ENCODE results near the gene RAX2.
"Not testable (repeated sequence)": the region's sequence is repeated elsewhere in the genome, so short reads cannot be mapped to it uniquely, and the experiment has no call there.

RAX2 gene

GRCh38 chr19:3762501-3763459 is 9.2 kb downstream of the RAX2 start, which contains the start of gene MRPL54:
Gene MRPL54, plus strand, starts transcription at chr19:3762682. Its CDS starts 19 bp downstream, at chr19:3762701.
- peak; percentile 99 for DNase-seq
- Mint-ChIP-seq H3K4me3 (peak within 1 kb of the TSS; percentile 98), H3K27me3 (peaks cover 2% of the 10 kb centered on the region), H3K9me3 (no peaks in the 10 kb centered on the region), H3K36me3 (ENCODE audit: low read depth) (peaks cover 57% of the 10 kb centered on the region), H3K4me1 (ENCODE audit: low read depth) (peaks cover 46% of the 10 kb centered on the region), H3K27ac (peak within 1 kb of the TSS; percentile 99)

GRCh38 chr19:3762130-3762473 is 9.9 kb downstream of the RAX2 start:
- H3K36me3 Mint-ChIP-seq (ENCODE audit: low read depth) = peaks cover 58% of the 10 kb centered on the region
- no peak for DNase-seq
- peaks cover 2% of the 10 kb centered on the region for H3K27me3 Mint-ChIP-seq
- H3K4me1 Mint-ChIP-seq (ENCODE audit: low read depth) = peaks cover 49% of the 10 kb centered on the region
- no peaks in the 10 kb centered on the region for H3K9me3 Mint-ChIP-seq
- peak overlapping the region; percentile 99 for H3K27ac Mint-ChIP-seq
- peak overlapping the region; percentile 98 for H3K4me3 Mint-ChIP-seq

GRCh38 chr19:3761382-3762129 is 10.5 kb downstream of the RAX2 start, which contains the start of gene APBA3:
Gene APBA3, minus strand, starts transcription at chr19:3761692. Its CDS starts 1,428 bp downstream, at chr19:3760264.
- peak within 1 kb of the TSS; percentile 99 for H3K27ac Mint-ChIP-seq
- no peaks in the 10 kb centered on the region for H3K9me3 Mint-ChIP-seq
- H3K36me3 Mint-ChIP-seq (ENCODE audit: low read depth) = peaks cover 59% of the 10 kb centered on the region
- peak; percentile 99 for DNase-seq
- H3K27me3 Mint-ChIP-seq = peaks cover 2% of the 10 kb centered on the region
- H3K4me3 Mint-ChIP-seq = peak within 1 kb of the TSS; percentile 98
- peaks cover 49% of the 10 kb centered on the region for H3K4me1 Mint-ChIP-seq (ENCODE audit: low read depth)

- no peaks in the 10 kb centered on the region for H3K9me3 Mint-ChIP-seq
- peaks cover 56% of the 10 kb centered on the region for H3K36me3 Mint-ChIP-seq (ENCODE audit: low read depth)
- no peak for DNase-seq
- peak overlapping the region; percentile 98 for H3K4me3 Mint-ChIP-seq
- peak overlapping the region; percentile 96 for H3K27ac Mint-ChIP-seq
- peaks cover 2% of the 10 kb centered on the region for H3K27me3 Mint-ChIP-seq
- H3K4me1 Mint-ChIP-seq (ENCODE audit: low read depth) = peaks cover 46% of the 10 kb centered on the region
Observed at GRCh38 chr19:3760871-3761361, 11.1 kb downstream of the RAX2 start.

DNA sequence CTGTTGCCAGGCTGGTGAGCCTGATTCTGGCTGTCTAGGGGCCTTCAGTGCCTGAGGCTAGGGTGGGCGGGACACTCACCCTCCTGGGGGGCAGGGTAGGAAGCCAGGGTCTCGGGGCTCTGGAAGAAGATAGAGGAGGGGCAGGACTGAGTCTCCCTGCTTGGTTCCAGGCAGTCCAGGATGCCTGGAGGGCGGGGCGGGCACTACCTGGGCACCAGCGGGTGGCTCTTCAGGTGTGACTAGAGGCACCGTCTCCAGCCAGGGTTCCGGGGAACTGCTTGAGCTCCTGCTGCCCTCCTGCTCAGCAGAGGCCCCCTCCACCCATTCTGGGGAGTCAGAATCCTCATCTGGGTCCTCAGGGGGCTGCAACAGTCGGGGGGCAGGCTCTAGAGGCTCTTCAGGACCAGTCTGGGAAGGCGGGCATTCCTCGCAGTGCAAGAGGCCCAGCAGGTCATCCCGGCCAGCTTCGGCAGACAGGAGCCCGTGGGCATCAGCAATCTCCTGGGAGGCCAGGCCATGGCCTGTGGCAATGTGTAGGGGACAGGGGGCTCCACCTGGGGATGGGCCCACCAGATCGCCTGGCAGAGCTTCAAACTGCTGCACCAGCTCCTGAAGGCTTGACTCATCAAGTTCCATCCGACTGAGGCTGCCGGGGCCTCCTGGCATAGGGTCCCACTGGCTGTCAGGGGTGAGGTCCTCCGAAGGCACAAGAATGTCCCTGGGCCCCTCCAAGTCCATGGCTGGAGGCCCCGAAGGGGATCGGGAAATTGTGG is 12.4 kb downstream of the RAX2 start:
- H3K27ac Mint-ChIP-seq = peak overlapping the region; percentile 96

DNA sequence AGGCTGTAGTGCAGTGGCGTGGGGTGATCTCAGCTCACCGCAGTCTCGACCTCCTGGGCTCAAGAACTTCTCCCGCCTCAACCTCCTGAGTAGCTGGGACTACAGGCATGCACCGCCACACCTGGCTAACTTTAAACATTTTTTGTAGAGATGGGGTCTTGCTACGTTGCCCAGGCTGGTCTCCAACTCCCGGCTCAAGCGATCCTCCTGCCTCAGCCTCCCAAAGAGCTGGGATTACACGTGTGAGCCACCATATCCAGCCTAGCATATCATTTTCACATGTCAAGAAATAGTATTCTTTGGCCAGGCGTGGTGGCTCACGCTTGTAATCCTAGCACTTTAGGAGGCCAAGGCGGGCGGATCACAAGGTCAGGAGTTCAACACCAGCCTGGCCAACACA is 13.7 kb downstream of the RAX2 start:
- Mint-ChIP-seq H3K4me1 (ENCODE audit: low read depth) (peaks cover 55% of the 10 kb centered on the region), H3K36me3 (ENCODE audit: low read depth) (peaks cover 68% of the 10 kb centered on the region)
- H3K27ac Mint-ChIP-seq, DNase-seq, H3K27me3 Mint-ChIP-seq, H3K4me3 Mint-ChIP-seq, H3K9me3 Mint-ChIP-seq: not testable (repeated sequence)

More for the DNA sequence above, 12.4 kb downstream of the RAX2 start:
- Mint-ChIP-seq H3K4me1 (ENCODE audit: low read depth) (peaks cover 55% of the 10 kb centered on the region), H3K4me3 (peak overlapping the region; percentile 98), H3K36me3 (ENCODE audit: low read depth) (peaks cover 60% of the 10 kb centered on the region), H3K27me3 (peaks cover 2% of the 10 kb centered on the region), H3K9me3 (no peaks in the 10 kb centered on the region)
- DNase-seq = no peak

DNA sequence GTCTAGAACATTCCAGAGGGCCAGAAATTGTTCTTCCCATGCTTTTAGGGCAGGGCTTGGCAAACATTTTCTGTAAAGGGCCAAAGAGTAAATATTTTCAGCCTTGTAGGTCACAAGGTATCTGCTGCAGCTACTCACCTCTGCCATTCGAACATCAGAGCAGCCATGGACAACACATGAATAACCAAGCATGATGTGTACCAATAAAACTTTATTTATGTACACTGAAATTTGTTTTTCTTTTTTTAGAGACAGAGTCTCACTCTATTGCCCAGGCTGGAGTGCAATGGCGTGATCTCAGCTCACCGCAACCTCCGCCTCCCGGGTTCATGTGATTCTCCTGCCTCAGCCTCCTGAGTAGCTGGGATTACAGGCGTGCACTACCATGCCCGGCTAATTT is 14.3 kb downstream of the RAX2 start:
- Mint-ChIP-seq H3K4me1 (ENCODE audit: low read depth) (peaks cover 49% of the 10 kb centered on the region), H3K36me3 (ENCODE audit: low read depth) (peaks cover 67% of the 10 kb centered on the region)
- not testable (repeated sequence) for DNase-seq, H3K27me3 Mint-ChIP-seq, H3K4me3 Mint-ChIP-seq, H3K9me3 Mint-ChIP-seq, H3K27ac Mint-ChIP-seq

GRCh38 chr19:3753631-3754410 is 18.2 kb downstream of the RAX2 start:
- peaks cover 69% of the 10 kb centered on the region for H3K36me3 Mint-ChIP-seq (ENCODE audit: low read depth)
- no peak overlapping the region for H3K4me3 Mint-ChIP-seq
- peaks cover 18% of the 10 kb centered on the region for H3K4me1 Mint-ChIP-seq (ENCODE audit: low read depth)
- H3K27me3 Mint-ChIP-seq = no peaks in the 10 kb centered on the region
- no peaks in the 10 kb centered on the region for H3K9me3 Mint-ChIP-seq
- H3K27ac Mint-ChIP-seq = no peak overlapping the region
- no peak for DNase-seq

DNA sequence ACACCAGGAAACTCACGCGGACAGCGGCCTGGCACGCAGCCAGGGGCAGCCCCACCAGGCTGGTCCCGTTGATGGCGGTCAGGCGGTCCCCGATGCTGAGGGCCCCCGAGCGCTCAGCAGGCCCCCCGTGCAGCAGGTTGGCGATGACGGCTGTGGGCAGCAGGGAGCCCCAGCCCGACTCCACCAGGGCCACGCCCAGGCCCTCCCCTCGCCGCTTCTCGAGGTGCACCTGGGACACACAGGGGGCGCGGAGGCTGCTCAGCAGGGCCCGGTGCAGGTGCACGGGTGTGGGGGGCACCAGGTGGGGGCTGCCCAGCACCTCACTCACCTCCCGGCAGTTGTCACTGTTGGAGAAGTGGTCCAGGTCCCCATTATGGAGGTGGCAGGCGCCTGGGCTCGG is 19.5 kb downstream of the RAX2 start:
- H3K27ac Mint-ChIP-seq = no peak overlapping the region
- peaks cover 15% of the 10 kb centered on the region for H3K4me1 Mint-ChIP-seq (ENCODE audit: low read depth)
- H3K27me3 Mint-ChIP-seq = no peaks in the 10 kb centered on the region
- H3K4me3 Mint-ChIP-seq = no peak overlapping the region
- peaks cover 58% of the 10 kb centered on the region for H3K36me3 Mint-ChIP-seq (ENCODE audit: low read depth)
- DNase-seq = no peak
- no peaks in the 10 kb centered on the region for H3K9me3 Mint-ChIP-seq

DNA sequence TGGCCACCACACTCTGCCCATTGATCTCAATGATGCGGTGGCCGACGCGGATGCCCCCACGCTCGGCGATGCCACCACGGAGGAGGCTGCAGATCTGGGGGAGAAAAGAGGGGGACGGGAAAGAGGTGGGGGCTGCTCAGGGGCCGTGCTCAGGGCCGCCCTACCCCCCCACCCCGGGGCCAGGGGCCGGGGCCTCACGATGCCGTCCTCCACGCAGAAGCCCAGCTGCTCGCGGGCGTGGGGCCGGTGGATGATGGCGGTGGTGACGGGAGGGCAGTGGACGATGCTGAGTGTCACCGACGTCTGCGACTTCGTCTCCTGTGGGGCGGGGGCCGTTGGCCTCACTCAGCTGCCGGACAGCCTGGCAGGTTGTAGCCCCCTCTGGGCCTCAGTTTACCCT is 20.8 kb downstream of the RAX2 start:
- peaks cover 52% of the 10 kb centered on the region for H3K36me3 Mint-ChIP-seq (ENCODE audit: low read depth)
- no peaks in the 10 kb centered on the region for H3K27me3 Mint-ChIP-seq
- no peak for DNase-seq
- no peak overlapping the region for H3K4me3 Mint-ChIP-seq
- no peak overlapping the region for H3K27ac Mint-ChIP-seq
- H3K9me3 Mint-ChIP-seq = no peaks in the 10 kb centered on the region
- H3K4me1 Mint-ChIP-seq (ENCODE audit: low read depth) = peaks cover 11% of the 10 kb centered on the region

- H3K4me3 Mint-ChIP-seq = no peak overlapping the region
Observed at GRCh38 chr19:3750211-3750610, 21.8 kb downstream of the RAX2 start.

DNA sequence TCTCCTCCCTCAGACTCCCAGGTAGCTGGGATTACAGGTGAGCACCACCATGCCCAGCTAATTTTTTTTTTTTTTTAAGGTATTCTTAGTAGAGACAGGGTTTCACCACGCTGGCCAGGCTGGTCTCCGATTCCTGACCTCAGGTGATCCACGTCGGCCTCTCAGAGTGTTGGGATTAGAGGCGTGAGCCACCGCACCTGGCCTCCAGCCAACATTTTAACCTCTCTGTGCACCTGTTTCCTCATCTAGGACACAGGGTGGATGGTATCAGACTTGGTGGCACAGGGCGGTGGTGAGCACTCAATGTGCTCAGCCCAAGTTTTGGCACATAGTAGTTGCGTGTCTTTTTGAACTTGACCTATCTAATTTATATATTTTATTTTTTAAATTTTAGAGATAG is 23.1 kb downstream of the RAX2 start:
- DNase-seq = no peak
- no peak overlapping the region for H3K27ac Mint-ChIP-seq
- H3K4me1 Mint-ChIP-seq (ENCODE audit: low read depth) = no peaks in the 10 kb centered on the region
- no peaks in the 10 kb centered on the region for H3K9me3 Mint-ChIP-seq
- H3K27me3 Mint-ChIP-seq = no peaks in the 10 kb centered on the region
- H3K4me3 Mint-ChIP-seq = no peak overlapping the region
- H3K36me3 Mint-ChIP-seq (ENCODE audit: low read depth) = peaks cover 34% of the 10 kb centered on the region

More at GRCh38 chr19:3750211-3750610, 21.8 kb downstream of the RAX2 start:
- peaks cover 6% of the 10 kb centered on the region for H3K4me1 Mint-ChIP-seq (ENCODE audit: low read depth)
- H3K27me3 Mint-ChIP-seq = no peaks in the 10 kb centered on the region
- H3K36me3 Mint-ChIP-seq (ENCODE audit: low read depth) = peaks cover 46% of the 10 kb centered on the region
- no peaks in the 10 kb centered on the region for H3K9me3 Mint-ChIP-seq
- DNase-seq = no peak
- H3K27ac Mint-ChIP-seq = no peak overlapping the region

DNA sequence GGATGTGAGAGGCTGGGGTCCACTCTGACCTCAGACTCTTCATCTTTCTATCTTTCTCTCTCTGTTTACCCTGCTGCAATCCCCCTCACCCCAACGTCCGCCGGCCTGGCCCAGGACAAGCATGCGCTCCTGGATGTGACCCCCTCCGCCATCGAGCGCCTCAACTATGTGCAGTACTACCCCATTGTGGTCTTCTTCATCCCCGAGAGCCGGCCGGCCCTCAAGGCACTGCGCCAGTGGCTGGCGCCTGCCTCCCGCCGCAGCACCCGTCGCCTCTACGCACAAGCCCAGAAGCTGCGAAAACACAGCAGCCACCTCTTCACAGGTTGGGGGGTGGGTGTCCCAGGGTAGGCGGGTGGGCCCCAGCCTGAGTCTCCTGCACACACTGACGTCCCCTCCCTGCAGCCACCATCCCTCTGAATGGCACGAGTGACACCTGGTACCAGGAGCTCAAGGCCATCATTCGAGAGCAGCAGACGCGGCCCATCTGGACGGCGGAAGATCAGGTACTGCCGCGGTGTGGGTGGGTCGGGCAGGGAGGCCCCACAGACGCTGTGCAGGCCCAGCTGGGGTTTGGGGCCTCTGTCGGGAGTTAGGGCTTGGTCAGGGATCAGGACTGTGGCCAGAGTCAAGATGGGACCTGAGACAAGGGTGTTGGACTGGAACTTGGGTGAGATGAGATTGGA is 25.5 kb downstream of the RAX2 start:
- Mint-ChIP-seq H3K4me3 (no peak overlapping the region), H3K36me3 (ENCODE audit: low read depth) (peaks cover 19% of the 10 kb centered on the region), H3K27me3 (no peaks in the 10 kb centered on the region), H3K27ac (no peak overlapping the region), H3K4me1 (ENCODE audit: low read depth) (no peaks in the 10 kb centered on the region), H3K9me3 (no peaks in the 10 kb centered on the region)
- no peak for DNase-seq

Measured in activated T-cell treated with anti-CD3 and anti-CD28 coated beads, Interleukin-2, amount 50 U/mL, for 24 hours (primary cell).